ENCODE data around the gene TMEM106B. TPM values are rescaled to one million over a fixed set of nuclear protein-coding genes. Genes with fewer than 3 reads are reported as not detected.
A peak's percentile ranks its signal among the peaks of the same experiment; 100 is the strongest.

Gene TMEM106B
- total RNA-seq, 2 experiments from 2014 or later, result 45.7 to 48.8 TPM

DNA sequence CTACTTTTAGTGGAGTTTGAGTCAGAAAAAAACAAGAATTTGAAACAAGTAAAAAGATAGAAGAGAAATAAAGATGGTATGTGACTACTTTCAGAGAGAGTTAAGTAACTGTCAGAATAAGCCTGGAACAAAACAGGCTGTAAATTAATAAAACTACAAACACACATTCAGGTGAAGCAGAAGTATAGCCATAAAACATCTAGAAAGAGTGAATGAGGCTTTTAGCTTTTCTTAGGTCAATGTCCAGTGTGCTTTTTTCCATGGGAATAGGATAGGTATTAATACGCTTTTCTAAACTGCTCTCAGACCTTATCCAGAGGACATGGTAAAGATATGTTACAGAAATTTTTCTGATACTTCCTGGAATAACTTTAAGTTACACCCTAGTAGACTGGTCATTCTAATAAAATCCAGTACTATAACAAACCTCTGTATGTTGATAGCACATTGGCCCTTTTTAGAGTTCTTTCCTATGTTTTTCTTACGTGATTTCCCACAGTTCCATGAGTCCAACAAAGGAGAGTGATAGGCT is 23.3 kb downstream of the TMEM106B start:
- Mint-ChIP-seq H3K4me1 (no peaks in the 10 kb centered on the region), H3K9me3 (peaks cover 8% of the 10 kb centered on the region), H3K36me3 (peaks cover 58% of the 10 kb centered on the region), H3K27me3 (no peaks in the 10 kb centered on the region), H3K4me3 (no peak overlapping the region), H3K27ac (no peak overlapping the region)
- no peak for ATAC-seq (ENCODE audit: low read depth)
- DNase-seq, result no peak
- POLR2A ChIA-PET, result no interaction called here

DNA sequence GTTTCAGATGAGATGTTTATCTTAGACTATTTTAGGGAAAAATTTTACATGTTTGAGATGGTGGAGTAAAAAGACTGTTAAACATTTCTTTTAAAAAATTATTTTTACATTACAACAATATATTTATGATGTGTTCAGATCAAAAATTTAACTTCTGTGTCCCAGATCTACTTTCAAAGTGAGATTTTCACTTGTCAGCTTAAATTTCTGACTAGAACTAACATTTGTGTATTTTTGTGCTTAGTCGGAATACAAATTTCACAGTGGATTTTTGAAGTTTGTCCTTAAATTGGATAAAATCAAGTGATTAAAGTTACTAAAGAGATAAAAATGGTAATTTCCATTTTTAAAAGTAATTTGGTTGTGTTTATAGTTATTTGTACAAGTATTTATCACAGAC is 24.9 kb downstream of the TMEM106B start:
- H3K4me1 Mint-ChIP-seq, result peaks cover 8% of the 10 kb centered on the region
- H3K4me3 Mint-ChIP-seq, result no peak overlapping the region
- peaks cover 53% of the 10 kb centered on the region for H3K36me3 Mint-ChIP-seq
- H3K27ac Mint-ChIP-seq, result no peak overlapping the region
- DNase-seq (no peak), ATAC-seq (ENCODE audit: low read depth) (no peak)
- POLR2A ChIA-PET, result no interaction called here
- H3K9me3 Mint-ChIP-seq, result peaks cover 8% of the 10 kb centered on the region
- no peaks in the 10 kb centered on the region for H3K27me3 Mint-ChIP-seq

DNA sequence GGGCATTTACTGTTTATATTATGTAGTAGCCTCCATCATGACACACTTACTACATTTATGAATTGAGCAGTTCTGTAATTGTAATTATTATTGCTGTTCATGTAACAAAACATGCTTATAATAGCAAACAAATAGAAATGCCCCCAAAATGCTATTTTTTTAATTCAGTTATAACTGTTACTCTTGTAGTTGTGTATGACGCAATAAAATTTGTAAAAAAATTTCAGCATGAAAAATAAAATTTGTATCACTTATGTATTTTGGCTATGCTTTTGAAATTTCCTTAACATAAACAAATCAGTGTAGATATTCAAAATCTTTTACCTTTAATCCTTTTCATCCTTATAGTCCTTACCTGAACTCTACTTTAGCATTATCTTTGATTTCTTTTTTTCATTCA is 25.9 kb downstream of the TMEM106B start:
- Mint-ChIP-seq H3K27me3 (no peaks in the 10 kb centered on the region), H3K4me1 (peaks cover 8% of the 10 kb centered on the region)
- ATAC-seq (ENCODE audit: low read depth), result no peak

DNA sequence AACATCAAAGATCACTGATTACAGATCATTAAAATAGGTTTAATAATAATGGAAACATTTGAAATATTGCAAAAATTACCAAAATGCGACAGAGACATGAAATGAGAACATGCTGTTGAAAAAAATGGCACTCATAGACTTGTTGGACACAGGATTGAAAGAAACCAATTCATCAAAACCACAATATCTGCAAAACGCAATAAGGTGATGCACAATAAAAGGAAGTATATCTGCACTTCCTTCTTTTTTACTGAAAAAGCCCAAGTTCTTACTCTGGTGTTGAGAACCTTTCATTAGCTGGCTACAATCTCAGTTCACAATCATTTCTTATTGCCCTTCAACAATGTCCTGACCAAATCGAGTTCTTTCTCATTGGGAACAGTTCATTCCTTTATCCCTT is 28.7 kb downstream of the TMEM106B start:
- no peak for DNase-seq
- H3K4me3 Mint-ChIP-seq, result no peak overlapping the region
- peaks cover 35% of the 10 kb centered on the region for H3K36me3 Mint-ChIP-seq
- no peak for ATAC-seq (ENCODE audit: low read depth)
- no peak overlapping the region for H3K27ac Mint-ChIP-seq
- H3K4me1 Mint-ChIP-seq, result peaks cover 8% of the 10 kb centered on the region
- H3K27me3 Mint-ChIP-seq, result no peaks in the 10 kb centered on the region
- POLR2A ChIA-PET, result no interaction called here
- H3K9me3 Mint-ChIP-seq, result peaks cover 8% of the 10 kb centered on the region

More for the DNA sequence above, 25.9 kb downstream of the TMEM106B start:
- Mint-ChIP-seq H3K9me3 (peaks cover 8% of the 10 kb centered on the region), H3K4me3 (no peak overlapping the region), H3K36me3 (peaks cover 57% of the 10 kb centered on the region), H3K27ac (no peak overlapping the region)
- POLR2A ChIA-PET, result no interaction called here
- no peak for DNase-seq

DNA sequence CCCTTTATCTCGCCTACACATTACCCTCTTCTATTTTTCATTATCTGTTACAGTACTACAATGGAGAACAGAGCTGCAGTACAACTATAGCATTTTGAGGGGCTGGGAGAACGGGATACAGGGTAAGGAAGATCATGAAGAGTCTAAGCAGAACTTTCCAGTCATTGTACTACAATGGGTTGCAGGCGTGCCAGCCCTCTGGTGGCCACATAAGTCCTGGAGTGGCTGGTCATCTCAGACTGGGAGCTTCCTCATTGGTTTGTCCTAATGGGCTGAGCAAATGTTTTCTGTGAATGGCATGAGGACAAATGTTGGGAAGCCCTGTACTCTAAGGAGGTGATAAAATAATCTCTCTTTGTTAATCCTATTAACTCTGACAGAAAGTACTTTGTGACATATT is 33.0 kb downstream of the TMEM106B start:
- POLR2A ChIA-PET, result no interaction called here
- Mint-ChIP-seq H3K4me3 (no peak overlapping the region), H3K4me1 (peaks cover 11% of the 10 kb centered on the region), H3K9me3 (no peaks in the 10 kb centered on the region), H3K27ac (no peak overlapping the region), H3K27me3 (no peaks in the 10 kb centered on the region), H3K36me3 (peaks cover 13% of the 10 kb centered on the region)
- DNase-seq, result no peak
- ATAC-seq (ENCODE audit: low read depth), result no peak

- Mint-ChIP-seq H3K4me3 (no peak overlapping the region), H3K36me3 (peaks cover 11% of the 10 kb centered on the region), H3K27ac (no peak overlapping the region), H3K4me1 (peaks cover 8% of the 10 kb centered on the region), H3K9me3 (peaks cover 2% of the 10 kb centered on the region), H3K27me3 (no peaks in the 10 kb centered on the region)
- POLR2A ChIA-PET, result no interaction called here
- no peak for ATAC-seq (ENCODE audit: low read depth)
- no peak for DNase-seq
Observed at GRCh38 chr7:12244694-12245093, 33.6 kb downstream of the TMEM106B start.

DNA sequence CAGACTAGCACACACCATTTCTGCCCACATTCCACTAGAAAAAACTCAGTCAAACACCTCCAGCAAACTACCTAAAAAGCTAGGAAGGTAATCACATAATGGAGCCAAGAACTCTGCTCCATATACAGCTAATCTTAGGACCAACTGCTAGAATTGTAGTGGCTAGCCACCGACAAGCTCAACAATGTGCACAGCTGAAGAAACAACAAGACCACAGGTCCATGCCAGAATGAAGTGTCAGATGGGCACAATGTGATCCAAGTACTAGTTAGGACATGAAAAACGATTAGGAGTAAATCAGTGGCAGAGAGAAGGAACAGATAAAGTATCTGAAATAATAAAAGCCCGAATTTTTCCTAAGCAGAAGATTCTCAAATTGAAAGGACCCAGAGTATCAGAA is 38.6 kb downstream of the TMEM106B start:
- Mint-ChIP-seq H3K4me3 (no peak overlapping the region), H3K27ac (no peak overlapping the region), H3K36me3 (peaks cover 27% of the 10 kb centered on the region), H3K27me3 (no peaks in the 10 kb centered on the region), H3K9me3 (peaks cover 20% of the 10 kb centered on the region), H3K4me1 (peaks cover 3% of the 10 kb centered on the region)
- DNase-seq (no peak), ATAC-seq (ENCODE audit: low read depth) (no peak)
- POLR2A ChIA-PET, result no interaction called here

- no peaks in the 10 kb centered on the region for H3K27me3 Mint-ChIP-seq
- H3K27ac Mint-ChIP-seq, result no peak overlapping the region
- no peak for ATAC-seq (ENCODE audit: low read depth)
- POLR2A ChIA-PET, result no interaction called here
- peaks cover 3% of the 10 kb centered on the region for H3K4me1 Mint-ChIP-seq
- no peak overlapping the region for H3K4me3 Mint-ChIP-seq
- peaks cover 20% of the 10 kb centered on the region for H3K9me3 Mint-ChIP-seq
- no peak for DNase-seq
- peaks cover 27% of the 10 kb centered on the region for H3K36me3 Mint-ChIP-seq
Observed at GRCh38 chr7:12250232-12250631, 39.1 kb downstream of the TMEM106B start.

DNA sequence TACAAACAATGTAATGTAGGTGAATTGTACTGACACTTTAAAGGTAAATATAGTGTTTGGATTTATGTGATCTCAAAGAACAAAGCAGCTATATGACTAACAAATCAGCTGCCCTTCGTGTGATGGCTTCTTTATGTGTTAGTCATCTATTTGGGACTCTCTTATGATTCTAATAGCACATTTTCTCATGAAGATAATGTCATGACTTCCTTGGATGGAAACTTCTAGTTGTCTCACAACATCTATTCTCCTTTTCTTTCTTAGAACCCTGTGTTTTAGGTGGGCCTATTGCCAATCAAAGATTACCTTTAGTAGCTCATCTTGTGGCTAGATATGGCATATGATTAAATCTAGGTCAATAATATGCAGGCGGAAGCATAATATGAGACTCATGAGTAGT is 45.0 kb downstream of the TMEM106B start:
- H3K9me3 Mint-ChIP-seq, result peaks cover 13% of the 10 kb centered on the region
- H3K4me1 Mint-ChIP-seq, result peaks cover 12% of the 10 kb centered on the region
- DNase-seq (no peak), ATAC-seq (ENCODE audit: low read depth) (no peak)
- no peak overlapping the region for H3K4me3 Mint-ChIP-seq
- H3K27me3 Mint-ChIP-seq, result no peaks in the 10 kb centered on the region
- H3K36me3 Mint-ChIP-seq, result peaks cover 27% of the 10 kb centered on the region
- POLR2A ChIA-PET, result interaction anchor here (1.0 to 1.3 kb wide), 2 partner anchors 39 to 45 kb away, joined by 3 to 5 read pairs; partner anchors contain the start of gene TMEM106B
- no peak overlapping the region for H3K27ac Mint-ChIP-seq

GRCh38 chr7:12257582-12257981 is 46.5 kb downstream of the TMEM106B start:
- peaks cover 4% of the 10 kb centered on the region for H3K9me3 Mint-ChIP-seq

DNA sequence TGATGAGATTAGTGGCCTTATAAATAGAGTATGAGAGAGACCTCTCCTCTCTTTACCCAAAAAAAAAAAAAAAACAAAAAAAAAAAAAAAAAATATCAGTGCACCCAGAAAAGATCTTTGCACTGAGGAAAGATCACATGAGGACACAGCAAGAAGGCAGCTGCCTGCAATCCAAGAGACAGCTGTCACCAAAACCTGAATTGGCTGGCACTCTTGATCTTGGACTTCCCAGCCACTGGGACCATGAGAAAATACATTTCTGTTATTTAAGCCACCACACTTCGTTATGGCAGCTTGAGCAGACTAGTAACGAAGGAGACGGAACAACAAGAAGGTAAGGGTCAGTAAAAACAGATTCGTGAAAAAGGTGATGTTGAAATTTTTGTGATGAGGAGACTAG is 47.0 kb downstream of the TMEM106B start:
- H3K27me3 Mint-ChIP-seq, result no peaks in the 10 kb centered on the region
- POLR2A ChIA-PET, result interaction anchor here (0.6 to 3.0 kb wide), 8 partner anchors 8 to 271 kb away, joined by 3 to 21 read pairs (median 4); partner anchors contain the start of gene TMEM106B
- peaks cover 4% of the 10 kb centered on the region for H3K9me3 Mint-ChIP-seq
- peaks cover 16% of the 10 kb centered on the region for H3K36me3 Mint-ChIP-seq
- no peak overlapping the region for H3K4me3 Mint-ChIP-seq
- H3K27ac Mint-ChIP-seq, result no peak overlapping the region
- peak; percentile 6 for ATAC-seq (ENCODE audit: low read depth)
- no peak for DNase-seq
- peaks cover 12% of the 10 kb centered on the region for H3K4me1 Mint-ChIP-seq

More at GRCh38 chr7:12257582-12257981, 46.5 kb downstream of the TMEM106B start:
- ATAC-seq (ENCODE audit: low read depth), result peak; percentile 99
- Mint-ChIP-seq H3K4me1 (peaks cover 12% of the 10 kb centered on the region), H3K4me3 (no peak overlapping the region), H3K27me3 (no peaks in the 10 kb centered on the region), H3K27ac (no peak overlapping the region), H3K36me3 (peaks cover 16% of the 10 kb centered on the region)
- no peak for DNase-seq
- POLR2A ChIA-PET, result interaction anchor here (0.6 to 3.0 kb wide), 6 partner anchors 9 to 57 kb away, joined by 3 to 21 read pairs (median 5); partner anchors contain the start of gene TMEM106B

DNA sequence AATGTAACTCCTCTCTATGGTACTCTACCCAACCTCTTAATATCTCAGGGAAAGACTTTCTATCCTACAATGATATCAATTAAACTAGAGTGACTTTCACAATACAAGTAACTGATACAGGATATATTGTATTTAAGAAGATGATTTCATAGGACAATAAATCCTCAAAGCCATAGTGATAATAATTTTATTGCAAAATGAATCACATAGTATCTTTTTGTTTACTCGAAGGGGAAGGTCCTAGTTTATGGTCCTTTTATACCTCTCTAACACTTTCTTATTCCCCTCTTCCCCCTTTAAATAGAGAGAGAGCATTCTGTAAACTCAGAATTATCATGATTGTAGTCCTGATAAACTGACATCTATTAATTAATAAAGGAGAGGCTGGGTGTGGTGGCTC is 56.4 kb downstream of the TMEM106B start:
- Mint-ChIP-seq H3K9me3 (peaks cover 4% of the 10 kb centered on the region), H3K36me3 (peaks cover 7% of the 10 kb centered on the region), H3K27ac (no peak overlapping the region), H3K27me3 (no peaks in the 10 kb centered on the region), H3K4me3 (no peak overlapping the region), H3K4me1 (no peaks in the 10 kb centered on the region)
- DNase-seq (no peak), ATAC-seq (ENCODE audit: low read depth) (no peak)
- POLR2A ChIA-PET, result no interaction called here

- ATAC-seq (ENCODE audit: low read depth), result no peak
- POLR2A ChIA-PET, result no interaction called here
- H3K27me3 Mint-ChIP-seq, result no peaks in the 10 kb centered on the region
Observed at GRCh38 chr7:12269100-12269895, 58.2 kb downstream of the TMEM106B start.

GRCh38 chr7:12281038-12281437 is 69.9 kb downstream of the TMEM106B start:
- H3K36me3 Mint-ChIP-seq, result peaks cover 17% of the 10 kb centered on the region
- POLR2A ChIA-PET, result no interaction called here

More at GRCh38 chr7:12269100-12269895, 58.2 kb downstream of the TMEM106B start:
- H3K4me1 Mint-ChIP-seq, result no peaks in the 10 kb centered on the region
- peaks cover 3% of the 10 kb centered on the region for H3K36me3 Mint-ChIP-seq
- no peak for DNase-seq
- no peak overlapping the region for H3K27ac Mint-ChIP-seq
- H3K9me3 Mint-ChIP-seq, result peaks cover 4% of the 10 kb centered on the region
- H3K4me3 Mint-ChIP-seq, result no peak overlapping the region

More at GRCh38 chr7:12281038-12281437, 69.9 kb downstream of the TMEM106B start:
- Mint-ChIP-seq H3K27ac (no peak overlapping the region), H3K27me3 (no peaks in the 10 kb centered on the region), H3K9me3 (peaks cover 13% of the 10 kb centered on the region), H3K4me3 (no peak overlapping the region), H3K4me1 (peaks cover 5% of the 10 kb centered on the region)
- DNase-seq (no peak), ATAC-seq (ENCODE audit: low read depth) (no peak)

All from activated naive CD8-positive, alpha-beta T cell treated with anti-CD3 and anti-CD28 coated beads, Interleukin-2, amount 10 ng/mL, durations not matched to agents 7 days and 5 days (primary cell).